HepG2 (cell line): ENCODE measurements around the gene JAG1. TPM values are rescaled to one million over a fixed set of nuclear protein-coding genes. Genes with fewer than 3 reads are reported as not detected.

Source experiments
- ATF7 ChIP-seq, 2 experiments: fragments of 450-650 bp in 1 of 2; sonication (generic) in 1 of 2; formaldehyde crosslinking in 1 of 2; IDR thresholded peaks; 2 replicates each; pipeline versions ENCODE4 v1.4.0 to v1.6.1; 2016 to 2020; ENCODE audit warnings: antibody characterized with exemption in 1 of 2, mild to moderate bottlenecking in 1 of 2, missing genetic modification reagents in 1 of 2
- CREB1 ChIP-seq, 2 experiments: fragments of 450-650 bp in 1 of 2; IDR thresholded peaks; 2 replicates each; pipeline ENCODE4 v1.6.1; 2016 to 2017; ENCODE audit warnings: control low read depth in 1 of 2, mild to moderate bottlenecking in 1 of 2, missing compliant biosample characterization in 1 of 2, missing genetic modification characterization in 1 of 2
- CREM ChIP-seq, 2 experiments: sonication (generic) in 1 of 2; formaldehyde crosslinking in 1 of 2; IDR thresholded peaks; 2 replicates each; pipeline versions ENCODE4 v1.4.0 to v1.6.1; 2016 to 2020; ENCODE audit warnings: antibody characterized with exemption in 1 of 2, mild to moderate bottlenecking in 1 of 2, missing genetic modification reagents in 1 of 2
- EEA1 ChIP-seq: sonication (generic); formaldehyde crosslinking; IDR thresholded peaks from 2 replicates; pipeline ENCODE4 v1.5.1; 2020; ENCODE audit warnings: mild to moderate bottlenecking, missing genetic modification reagents, borderline replicate concordance
- FOXM1 ChIP-seq: sonication (generic); formaldehyde crosslinking; IDR thresholded peaks from 2 replicates; pipeline ENCODE4 v1.5.0; 2020; ENCODE audit warnings: missing genetic modification reagents
- GZF1 ChIP-seq: sonication (generic); formaldehyde crosslinking; IDR thresholded peaks from 2 replicates; pipeline ENCODE4 v1.5.1; 2020; ENCODE audit warnings: mild to moderate bottlenecking, missing genetic modification reagents
- HDAC2 ChIP-seq: sonication (generic); formaldehyde crosslinking; IDR thresholded peaks from 2 replicates; pipeline ENCODE4 v1.4.0; 2020; ENCODE audit warnings: missing genetic modification reagents
- HNRNPK ChIP-seq: fragments of 200-400 bp; formaldehyde crosslinking; IDR thresholded peaks from 2 replicates; pipeline ENCODE4 v1.6.1; 2018; ENCODE audit warnings: low read length, low read depth, moderate library complexity, mild to moderate bottlenecking; ENCODE audit not compliant: poor library complexity, severe bottlenecking
- MEIS2 ChIP-seq: sonication (generic); formaldehyde crosslinking; IDR thresholded peaks from 2 replicates; pipeline ENCODE4 v1.9.0; 2021; ENCODE audit warnings: mild to moderate bottlenecking, missing genetic modification reagents
- MIER3 ChIP-seq: IDR thresholded peaks from 2 replicates; pipeline ENCODE4 v1.6.1; 2016; ENCODE audit warnings: missing compliant biosample characterization, borderline replicate concordance
- MTF2 ChIP-seq: sonication (generic); formaldehyde crosslinking; IDR thresholded peaks from 2 replicates; pipeline ENCODE4 v1.5.0; 2020; ENCODE audit warnings: missing genetic modification reagents, borderline replicate concordance
- NFYB ChIP-seq: sonication (generic); formaldehyde crosslinking; IDR thresholded peaks from 2 replicates; pipeline ENCODE4 v1.4.0; 2020; ENCODE audit warnings: missing genetic modification reagents
- RCOR2 ChIP-seq: IDR thresholded peaks from 2 replicates; pipeline ENCODE4 v1.6.1; 2016; ENCODE audit warnings: missing biosample characterization, missing genetic modification reagents
- RELA ChIP-seq: sonication (generic); formaldehyde crosslinking; IDR thresholded peaks from 2 replicates; pipeline ENCODE4 v1.4.0; 2020; ENCODE audit warnings: missing genetic modification reagents
- SUZ12 ChIP-seq: fragments of 150-350 bp; IDR thresholded peaks from 2 replicates; pipeline ENCODE4 v1.6.1; 2014; ENCODE audit warnings: low read depth, low read length
- YEATS4 ChIP-seq: sonication (generic); formaldehyde crosslinking; IDR thresholded peaks from 2 replicates; pipeline ENCODE4 v1.4.0; 2020; ENCODE audit warnings: missing genetic modification reagents, borderline replicate concordance
- ZNF530 ChIP-seq: sonication (generic); formaldehyde crosslinking; IDR thresholded peaks from 2 replicates; pipeline ENCODE4 v1.5.0; 2020; ENCODE audit warnings: low read depth, mild to moderate bottlenecking, missing genetic modification reagents
- ZNF543 ChIP-seq: sonication (generic); formaldehyde crosslinking; IDR thresholded peaks from 2 replicates; pipeline ENCODE4 v1.4.0; 2020; ENCODE audit warnings: mild to moderate bottlenecking, missing genetic modification reagents
- ZNF558 ChIP-seq: sonication (generic); formaldehyde crosslinking; IDR thresholded peaks from 2 replicates; pipeline ENCODE4 v1.9.0; 2022; ENCODE audit warnings: mild to moderate bottlenecking, missing genetic modification reagents, borderline replicate concordance
- ZNF570 ChIP-seq: sonication (generic); formaldehyde crosslinking; IDR thresholded peaks from 2 replicates; pipeline ENCODE4 v1.4.0; 2020; ENCODE audit warnings: mild to moderate bottlenecking, missing genetic modification reagents, borderline replicate concordance
- polyA plus RNA-seq, 8 experiments: library from polyadenylated mRNA; depleted of rRNA in 3 of 8; stranded (reverse) in 7 of 8; unstranded in 1 of 8; fragments of >200 nt; fragmentation: Illumina TruSeq in 4 of 8; extraction: Trizol in 4 of 8; gene quantifications; 2 replicates each; pipeline versions ENCODE4 v1.2.1 to v1.2.3, GENCODE V29; 2011 to 2016; ENCODE audit warnings: low read depth in 4 of 8, missing spikeins in 1 of 8, mixed read lengths in 1 of 8; ENCODE audit not compliant: insufficient read depth in 1 of 8
- total RNA-seq, 5 experiments: library from RNA; depleted of rRNA; stranded (reverse); fragments of >200 nt; fragmentation: Illumina TruSeq; extraction: Trizol; gene quantifications; 2 replicates each; pipeline ENCODE4 v1.2.3, GENCODE V29; 2016; ENCODE audit warnings: low read depth in 1 of 5
- TF ChIP-seq, protein P1 (sequence below): sonication (generic); formaldehyde crosslinking; conservative IDR thresholded peaks from 2 replicates; pipeline ENCODE4 v1.8.1; 2023; ENCODE audit warnings: missing genetic modification reagents
- TF ChIP-seq, protein P2 (sequence below): sonication (generic); formaldehyde crosslinking; IDR thresholded peaks from 2 replicates; pipeline ENCODE4 v1.5.1; 2020; ENCODE audit warnings: missing genetic modification reagents, mild to moderate bottlenecking, borderline replicate concordance
- TF ChIP-seq, protein P3 (sequence below): sonication (generic); formaldehyde crosslinking; IDR thresholded peaks from 2 replicates; pipeline ENCODE4 v1.4.0; 2020; ENCODE audit warnings: mild to moderate bottlenecking, missing genetic modification reagents

The JAG1 gene
- total and polyA plus RNA-seq, 2 of the 13 experiments (the other 11 are each of a cell fraction or from before 2014, with no cell fraction given), result 47.1 to 56.3 TPM

DNA sequence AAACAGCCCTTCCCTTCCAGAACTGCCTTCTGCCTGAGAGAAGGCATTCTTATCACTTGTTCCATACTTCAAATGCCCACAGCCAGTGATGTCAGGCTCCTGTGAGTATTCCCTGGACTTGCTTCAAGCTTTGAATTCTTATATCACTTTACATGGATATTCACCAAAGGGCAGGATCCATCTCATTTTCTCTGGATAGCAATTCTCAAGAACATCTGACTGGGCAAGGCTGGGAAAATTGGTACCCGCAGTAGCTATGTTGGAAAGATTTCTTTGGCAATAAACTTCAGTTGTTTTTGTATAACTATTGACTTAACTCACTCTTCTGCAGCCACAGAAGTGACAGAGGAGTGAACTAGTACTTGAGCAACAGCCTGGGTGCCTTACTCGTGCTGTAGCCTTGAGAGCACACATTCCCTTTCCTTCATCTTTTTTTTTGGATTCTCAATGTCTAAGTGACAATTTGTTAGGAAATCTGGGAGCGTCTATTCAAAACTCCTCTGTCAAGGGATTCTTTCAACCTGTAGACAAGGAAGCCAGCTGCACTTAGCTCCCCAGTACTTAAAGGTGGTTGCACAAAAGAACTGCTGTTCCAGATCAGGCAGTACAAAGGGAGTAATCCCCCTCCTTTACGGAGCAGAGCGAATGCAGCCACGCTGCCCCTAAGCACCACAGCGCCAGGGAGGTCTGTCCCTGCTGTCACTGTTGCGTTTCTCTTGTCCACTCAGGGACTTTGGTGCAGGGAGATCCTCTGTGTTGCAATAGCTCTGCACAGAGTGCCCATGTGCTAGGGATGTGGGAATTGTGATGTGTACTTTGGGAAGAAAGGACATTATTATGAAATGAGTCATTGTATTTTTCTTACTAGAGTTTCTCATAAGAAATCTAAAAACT is 69.6 kb downstream of the JAG1 start (continued):
- TF ChIP-seq ZNF530 (CRISPR knock-in tag) (no peak), ZNF570 (CRISPR knock-in tag) (no peak), FOXM1 (no peak), MEIS2 (CRISPR knock-in tag) (peak; percentile 83; the same call in 1 of the 2 replicates), ATF7 (IDR thresholded peaks at IDR 0.05) (no peak), ATF7 (CRISPR knock-in tag; IDR thresholded peaks at IDR 0.05) (peak; percentile 91), HDAC2 (peak; percentile 99), ZNF558 (CRISPR knock-in tag) (0 out of 2 replicates have a peak, but pooled peaks have one; percentile 69), SUZ12 (no peak), CREM (IDR thresholded peaks at IDR 0.05) (peak; percentile 81), CREM (CRISPR knock-in tag; IDR thresholded peaks at IDR 0.05) (no peak), EEA1 (peak; percentile 54; the same call in 1 of the 2 replicates), ZNF543 (CRISPR knock-in tag) (peak; percentile 92), NFYB (CRISPR knock-in tag) (peak; percentile 57), CREB1 (IDR thresholded peaks at IDR 0.05) (0 out of 2 replicates have a peak, but pooled peaks have one; percentile 21), CREB1 (CRISPR knock-in tag; IDR thresholded peaks at IDR 0.05) (no peak), HNRNPK (no peak), MIER3 (CRISPR knock-in tag) (peak; percentile 99), RELA (CRISPR knock-in tag) (no peak), YEATS4 (CRISPR knock-in tag) (peak; percentile 87), RCOR2 (CRISPR knock-in tag) (peak; percentile 99), GZF1 (CRISPR knock-in tag) (no peak), MTF2 (CRISPR knock-in tag) (0 out of 2 replicates have a peak, but pooled peaks have one; percentile 46)
- TF ChIP-seq, protein P1, sequence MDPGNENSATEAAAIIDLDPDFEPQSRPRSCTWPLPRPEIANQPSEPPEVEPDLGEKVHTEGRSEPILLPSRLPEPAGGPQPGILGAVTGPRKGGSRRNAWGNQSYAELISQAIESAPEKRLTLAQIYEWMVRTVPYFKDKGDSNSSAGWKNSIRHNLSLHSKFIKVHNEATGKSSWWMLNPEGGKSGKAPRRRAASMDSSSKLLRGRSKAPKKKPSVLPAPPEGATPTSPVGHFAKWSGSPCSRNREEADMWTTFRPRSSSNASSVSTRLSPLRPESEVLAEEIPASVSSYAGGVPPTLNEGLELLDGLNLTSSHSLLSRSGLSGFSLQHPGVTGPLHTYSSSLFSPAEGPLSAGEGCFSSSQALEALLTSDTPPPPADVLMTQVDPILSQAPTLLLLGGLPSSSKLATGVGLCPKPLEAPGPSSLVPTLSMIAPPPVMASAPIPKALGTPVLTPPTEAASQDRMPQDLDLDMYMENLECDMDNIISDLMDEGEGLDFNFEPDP (CRISPR knock-in tag), result no peak
- TF ChIP-seq, protein P2, sequence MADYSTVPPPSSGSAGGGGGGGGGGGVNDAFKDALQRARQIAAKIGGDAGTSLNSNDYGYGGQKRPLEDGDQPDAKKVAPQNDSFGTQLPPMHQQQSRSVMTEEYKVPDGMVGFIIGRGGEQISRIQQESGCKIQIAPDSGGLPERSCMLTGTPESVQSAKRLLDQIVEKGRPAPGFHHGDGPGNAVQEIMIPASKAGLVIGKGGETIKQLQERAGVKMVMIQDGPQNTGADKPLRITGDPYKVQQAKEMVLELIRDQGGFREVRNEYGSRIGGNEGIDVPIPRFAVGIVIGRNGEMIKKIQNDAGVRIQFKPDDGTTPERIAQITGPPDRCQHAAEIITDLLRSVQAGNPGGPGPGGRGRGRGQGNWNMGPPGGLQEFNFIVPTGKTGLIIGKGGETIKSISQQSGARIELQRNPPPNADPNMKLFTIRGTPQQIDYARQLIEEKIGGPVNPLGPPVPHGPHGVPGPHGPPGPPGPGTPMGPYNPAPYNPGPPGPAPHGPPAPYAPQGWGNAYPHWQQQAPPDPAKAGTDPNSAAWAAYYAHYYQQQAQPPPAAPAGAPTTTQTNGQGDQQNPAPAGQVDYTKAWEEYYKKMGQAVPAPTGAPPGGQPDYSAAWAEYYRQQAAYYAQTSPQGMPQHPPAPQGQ, result peak; percentile 77; the same call in 1 of the 2 replicates
- TF ChIP-seq, protein P3, sequence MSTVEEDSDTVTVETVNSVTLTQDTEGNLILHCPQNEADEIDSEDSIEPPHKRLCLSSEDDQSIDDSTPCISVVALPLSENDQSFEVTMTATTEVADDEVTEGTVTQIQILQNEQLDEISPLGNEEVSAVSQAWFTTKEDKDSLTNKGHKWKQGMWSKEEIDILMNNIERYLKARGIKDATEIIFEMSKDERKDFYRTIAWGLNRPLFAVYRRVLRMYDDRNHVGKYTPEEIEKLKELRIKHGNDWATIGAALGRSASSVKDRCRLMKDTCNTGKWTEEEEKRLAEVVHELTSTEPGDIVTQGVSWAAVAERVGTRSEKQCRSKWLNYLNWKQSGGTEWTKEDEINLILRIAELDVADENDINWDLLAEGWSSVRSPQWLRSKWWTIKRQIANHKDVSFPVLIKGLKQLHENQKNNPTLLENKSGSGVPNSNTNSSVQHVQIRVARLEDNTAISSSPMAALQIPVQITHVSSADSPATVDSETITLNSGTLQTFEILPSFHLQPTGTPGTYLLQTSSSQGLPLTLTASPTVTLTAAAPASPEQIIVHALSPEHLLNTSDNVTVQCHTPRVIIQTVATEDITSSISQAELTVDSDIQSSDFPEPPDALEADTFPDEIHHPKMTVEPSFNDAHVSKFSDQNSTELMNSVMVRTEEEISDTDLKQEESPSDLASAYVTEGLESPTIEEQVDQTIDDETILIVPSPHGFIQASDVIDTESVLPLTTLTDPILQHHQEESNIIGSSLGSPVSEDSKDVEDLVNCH (CRISPR knock-in tag), result no peak
